Fibroblast of the conjunctiva (primary cell): Measurements from ENCODE around the gene GABPB2.
A peak's percentile ranks its signal among the peaks of the same experiment; 100 is the strongest.

Experiments
- DNase-seq: peaks from one replicate; pipeline ENCODE4 v3.0.0-alpha.2; 2010; ENCODE audit warnings: low read depth

GABPB2 gene

GRCh38 chr1:151133018-151133806, 62.7 kb downstream of the GABPB2 start:
- no peak for DNase-seq

- no peak for DNase-seq
Observed at GRCh38 chr1:151134396-151134795, 63.8 kb downstream of the GABPB2 start.

- DNase-seq = no peak
Observed at GRCh38 chr1:151134991-151135390, 64.4 kb downstream of the GABPB2 start.

- DNase-seq = no peak
Observed at GRCh38 chr1:151135433-151136385, 65.1 kb downstream of the GABPB2 start.

- DNase-seq = no peak
Observed at GRCh38 chr1:151137789-151138188, 67.2 kb downstream of the GABPB2 start.

- no peak for DNase-seq
Observed at GRCh38 chr1:151142411-151143056, 72.0 kb downstream of the GABPB2 start.

GRCh38 chr1:151143057-151143435, 72.5 kb downstream of the GABPB2 start:
- no peak for DNase-seq

- no peak for DNase-seq
Observed at GRCh38 chr1:151143986-151144385, 73.4 kb downstream of the GABPB2 start.

GRCh38 chr1:151144474-151145303, 74.1 kb downstream of the GABPB2 start:
- DNase-seq = no peak

GRCh38 chr1:151145304-151146071, 74.9 kb downstream of the GABPB2 start:
- DNase-seq = no peak

GRCh38 chr1:151146072-151146411, 75.5 kb downstream of the GABPB2 start:
- no peak for DNase-seq

GRCh38 chr1:151146412-151147131, 76.0 kb downstream of the GABPB2 start, which contains the start of gene SEMA6C:
Gene SEMA6C, minus strand, starts transcription at chr1:151146631. Its CDS starts 4,010 bp downstream, at chr1:151142621.
- peak; percentile 78 for DNase-seq

GRCh38 chr1:151147132-151147503, 76.6 kb downstream of the GABPB2 start:
- DNase-seq = no peak

- no peak for DNase-seq
Observed at GRCh38 chr1:151147665-151148064, 77.1 kb downstream of the GABPB2 start.

GRCh38 chr1:151156515-151156819, 85.9 kb downstream of the GABPB2 start, which contains the start of gene TNFAIP8L2:
Gene TNFAIP8L2, plus strand, starts transcription at chr1:151156649. Its CDS starts 2,049 bp downstream, at chr1:151158698.
- no peak for DNase-seq

GRCh38 chr1:151157067-151157531, 86.5 kb downstream of the GABPB2 start:
- DNase-seq = no peak

- no peak for DNase-seq
Observed at GRCh38 chr1:151158326-151158725, 87.8 kb downstream of the GABPB2 start.

- no peak for DNase-seq
Observed at GRCh38 chr1:151158751-151159251, 88.2 kb downstream of the GABPB2 start.

- DNase-seq = no peak
Observed at GRCh38 chr1:151159373-151159772, 88.8 kb downstream of the GABPB2 start.

- no peak for DNase-seq
Observed at GRCh38 chr1:151164732-151165280, 94.2 kb downstream of the GABPB2 start.
